Measurements from ENCODE around the gene RCBTB1. TPM values are rescaled to one million over a fixed set of nuclear protein-coding genes. Genes with fewer than 3 reads are reported as not detected.

The RCBTB1 gene
- total and polyA plus RNA-seq, 5 experiments from 2014 or later: 6.7 to 27.0 (median 8.4) TPM

- no peak for ATAC-seq
- peaks cover 0 to 44% (median 8%) of the 10 kb centered on the region in 4 donors for H3K4me1 Mint-ChIP-seq
- DNase-seq: no peak
- POLR2A ChIA-PET: interaction anchor here (0.6 to 1.5 kb wide), 4 partner anchors 11 to 85 kb away, joined by 3 to 7 read pairs (median 4); partner anchors contain the start of genes CAB39L and SETDB2
- no peaks in the 10 kb centered on the region for H3K9me3 Mint-ChIP-seq
- no peak overlapping the region for H3K4me3 Mint-ChIP-seq
- H3K27me3 Mint-ChIP-seq: no peaks in the 10 kb centered on the region
- H3K36me3 Mint-ChIP-seq: peaks cover 4 to 61% (median 19%) of the 10 kb centered on the region in 3 donors
- peak overlapping the region in 7 of 10 donors; percentile 13 to 73 (median 49) for H3K27ac Mint-ChIP-seq
These were observed 57.2 kb downstream of the RCBTB1 start for GRCh38 chr13:49528161-49528560.

GRCh38 chr13:49527123-49527522, 58.2 kb downstream of the RCBTB1 start:
- Mint-ChIP-seq H3K4me1 (peaks cover 0 to 36% (median 7%) of the 10 kb centered on the region in 4 donors), H3K27me3 (no peaks in the 10 kb centered on the region), H3K27ac (peak overlapping the region in 7 of 10 donors; percentile 43 to 79 (median 63)), H3K9me3 (no peaks in the 10 kb centered on the region), H3K36me3 (peaks cover 4 to 65% (median 23%) of the 10 kb centered on the region in 3 donors), H3K4me3 (no peak overlapping the region)
- POLR2A ChIA-PET: no interaction called here
- no peak for DNase-seq
- no peak for ATAC-seq

- no peak overlapping the region for H3K4me3 Mint-ChIP-seq
- H3K27me3 Mint-ChIP-seq: no peaks in the 10 kb centered on the region
- POLR2A ChIA-PET: interaction anchor here (0.9 kb wide), 1 partner anchor 29 kb away, joined by 4 read pairs; the partner anchor contains the start of gene PHF11
- peaks cover 4 to 81% (median 23%) of the 10 kb centered on the region in 3 donors for H3K36me3 Mint-ChIP-seq
- H3K9me3 Mint-ChIP-seq: no peaks in the 10 kb centered on the region
- H3K27ac Mint-ChIP-seq: peak overlapping the region in 3 of 10 donors; percentile 26 to 33 (median 27)
- ATAC-seq (no peak), DNase-seq (no peak)
- peaks cover 0 to 18% (median 3%) of the 10 kb centered on the region in 4 donors for H3K4me1 Mint-ChIP-seq
These were observed 60.4 kb downstream of the RCBTB1 start for GRCh38 chr13:49524740-49525501.

GRCh38 chr13:49521224-49521623, 64.1 kb downstream of the RCBTB1 start:
- Mint-ChIP-seq H3K36me3 (peaks cover 8 to 81% (median 15%) of the 10 kb centered on the region in 3 donors), H3K4me1 (peaks cover 0 to 6% (median 5%) of the 10 kb centered on the region in 4 donors), H3K4me3 (no peak overlapping the region), H3K9me3 (no peaks in the 10 kb centered on the region), H3K27me3 (no peaks in the 10 kb centered on the region), H3K27ac (peak overlapping the region in 5 of 10 donors; percentile 24 to 58 (median 31))
- ATAC-seq: no peak
- no peak for DNase-seq
- POLR2A ChIA-PET: no interaction called here

GRCh38 chr13:49517461-49517860, 67.9 kb downstream of the RCBTB1 start:
- peak in 1 of 2 donors; percentile 33 for ATAC-seq
- Mint-ChIP-seq H3K27ac (peak overlapping the region in 4 of 10 donors; percentile 18 to 63 (median 32)), H3K4me1 (peaks cover 8 to 14% (median 10%) of the 10 kb centered on the region in 4 donors), H3K27me3 (no peaks in the 10 kb centered on the region), H3K9me3 (no peaks in the 10 kb centered on the region), H3K4me3 (no peak overlapping the region), H3K36me3 (peaks cover 6 to 88% (median 17%) of the 10 kb centered on the region in 3 donors)
- no peak for DNase-seq
- POLR2A ChIA-PET: no interaction called here

GRCh38 chr13:49516467-49516866, 68.9 kb downstream of the RCBTB1 start:
- H3K4me3 Mint-ChIP-seq: no peak overlapping the region
- H3K27ac Mint-ChIP-seq: peak overlapping the region in 2 of 10 donors; percentile 6 to 42
- no peaks in the 10 kb centered on the region for H3K9me3 Mint-ChIP-seq
- ATAC-seq (no peak), DNase-seq (no peak)
- peaks cover 8 to 19% (median 14%) of the 10 kb centered on the region in 4 donors for H3K4me1 Mint-ChIP-seq
- H3K27me3 Mint-ChIP-seq: no peaks in the 10 kb centered on the region
- H3K36me3 Mint-ChIP-seq: peaks cover 6 to 88% (median 15%) of the 10 kb centered on the region in 3 donors
- POLR2A ChIA-PET: no interaction called here

DNA sequence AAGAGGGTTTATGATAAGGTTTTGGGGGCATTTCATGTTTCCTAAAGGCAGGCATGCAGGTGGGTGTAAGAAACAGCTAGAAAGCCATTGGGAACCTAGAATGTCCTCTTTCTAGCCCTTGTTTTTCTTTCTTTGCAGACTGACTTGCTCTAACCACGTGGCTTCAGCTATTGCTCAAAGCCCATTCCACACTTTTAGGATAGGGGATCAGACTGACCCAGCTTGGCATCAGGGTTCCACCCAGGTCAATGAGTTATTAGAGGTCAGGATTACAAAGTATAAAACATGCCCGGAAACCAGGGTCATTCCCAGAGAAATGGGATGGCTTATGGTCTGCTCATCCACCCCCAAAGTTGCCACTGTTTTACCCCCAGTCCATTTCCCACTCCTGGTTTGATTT, 72.8 kb downstream of the RCBTB1 start:
- POLR2A ChIA-PET: interaction anchor here (0.8 kb wide), 2 partner anchors 24 to 37 kb away, joined by 3 read pairs; no protein-coding TSS in a partner anchor
- H3K27me3 Mint-ChIP-seq: no peaks in the 10 kb centered on the region

GRCh38 chr13:49503951-49504350, 81.4 kb downstream of the RCBTB1 start:
- Mint-ChIP-seq H3K4me3 (no peak overlapping the region), H3K4me1 (peaks cover 15 to 52% (median 46%) of the 10 kb centered on the region in 4 donors), H3K27me3 (no peaks in the 10 kb centered on the region), H3K36me3 (peaks cover 9 to 59% (median 17%) of the 10 kb centered on the region in 3 donors), H3K9me3 (peaks cover 0 to 3% (median 0%) of the 10 kb centered on the region in 9 donors), H3K27ac (peak overlapping the region in 2 of 10 donors; percentile 7 to 32)
- POLR2A ChIA-PET: no interaction called here
- DNase-seq (no peak), ATAC-seq (no peak)

More for the DNA sequence above, 72.8 kb downstream of the RCBTB1 start:
- Mint-ChIP-seq H3K4me1 (peaks cover 11 to 35% (median 24%) of the 10 kb centered on the region in 4 donors), H3K36me3 (peaks cover 0 to 85% (median 17%) of the 10 kb centered on the region in 3 donors), H3K9me3 (no peaks in the 10 kb centered on the region), H3K27ac (peak overlapping the region in 7 of 10 donors; percentile 15 to 61 (median 25)), H3K4me3 (no peak overlapping the region)
- DNase-seq (no peak), ATAC-seq (no peak)

DNA sequence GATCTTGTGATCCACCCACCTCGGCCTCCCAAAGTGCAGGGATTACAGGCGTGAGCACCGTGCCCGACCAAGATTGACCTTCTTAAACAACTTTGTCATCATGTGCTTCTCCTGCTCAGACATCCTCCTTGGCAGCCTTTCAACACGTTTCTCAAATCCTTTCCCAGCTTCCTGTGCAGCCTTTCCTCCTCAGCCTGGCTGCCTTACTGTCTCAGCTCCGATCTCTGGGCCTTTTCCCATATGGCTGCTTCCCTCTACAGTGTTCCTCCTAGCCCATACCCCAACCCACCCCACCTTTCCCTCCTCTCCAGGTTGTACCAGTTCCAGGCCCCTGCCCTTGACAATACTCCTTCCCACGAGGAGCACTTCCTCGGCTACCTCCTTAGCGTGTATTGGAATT, 82.4 kb downstream of the RCBTB1 start:
- Mint-ChIP-seq H3K4me3 (peak overlapping the region in 1 of 10 donors; percentile 8), H3K9me3 (peaks cover 0 to 3% (median 0%) of the 10 kb centered on the region in 9 donors), H3K27ac (peak overlapping the region in 8 of 10 donors; percentile 2 to 77 (median 46)), H3K4me1 (peaks cover 18 to 60% (median 56%) of the 10 kb centered on the region in 4 donors), H3K36me3 (peaks cover 9 to 54% (median 17%) of the 10 kb centered on the region in 3 donors), H3K27me3 (no peaks in the 10 kb centered on the region)
- DNase-seq (no peak), ATAC-seq (no peak)
- POLR2A ChIA-PET: no interaction called here

- ATAC-seq (no peak), DNase-seq (no peak)
- POLR2A ChIA-PET: interaction anchor here (0.6 to 2.3 kb wide), 2 partner anchors 56 to 63 kb away, joined by 3 to 6 read pairs; partner anchors contain the start of genes CAB39L and SETDB2
- Mint-ChIP-seq H3K27me3 (no peaks in the 10 kb centered on the region), H3K4me1 (peaks cover 25 to 60% (median 59%) of the 10 kb centered on the region in 4 donors), H3K27ac (peak overlapping the region; percentile 21 to 98 (median 72)), H3K4me3 (peak overlapping the region in 2 of 10 donors; percentile 11 to 18), H3K36me3 (peaks cover 4 to 35% (median 7%) of the 10 kb centered on the region in 3 donors), H3K9me3 (no peaks in the 10 kb centered on the region)
These were observed 85.3 kb downstream of the RCBTB1 start for GRCh38 chr13:49499889-49500660.

DNA sequence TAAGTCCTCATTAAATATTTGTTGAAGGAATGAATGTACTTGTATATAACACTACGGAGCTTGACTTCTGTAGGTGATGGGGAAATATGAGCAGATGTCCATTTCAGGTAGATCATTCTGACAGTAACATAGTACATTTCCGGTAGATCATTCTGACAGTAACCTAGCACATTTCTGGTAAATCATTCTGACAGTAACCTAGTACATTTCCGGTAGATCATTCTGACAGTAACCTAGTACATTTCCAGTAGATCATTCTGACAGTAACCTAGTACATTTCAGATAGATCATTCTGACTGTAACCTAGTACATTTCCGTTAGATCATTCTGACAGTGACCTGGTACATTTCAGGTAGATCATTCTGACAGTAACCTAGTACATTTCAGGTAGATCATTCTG, 87.2 kb downstream of the RCBTB1 start:
- POLR2A ChIA-PET: interaction anchor here (3.6 kb wide), 1 partner anchor 54 kb away, joined by 82 read pairs; the partner anchor contains the start of genes CAB39L and SETDB2
- H3K36me3 Mint-ChIP-seq: peaks cover 2 to 26% (median 3%) of the 10 kb centered on the region in 3 donors
- peaks cover 23 to 63% (median 53%) of the 10 kb centered on the region in 4 donors for H3K4me1 Mint-ChIP-seq
- H3K27me3 Mint-ChIP-seq: no peaks in the 10 kb centered on the region
- H3K27ac Mint-ChIP-seq: peak overlapping the region; percentile 68 to 99 (median 94)
- H3K9me3 Mint-ChIP-seq: no peaks in the 10 kb centered on the region
- no peak for DNase-seq
- H3K4me3 Mint-ChIP-seq: peak overlapping the region in 3 of 10 donors; percentile 89 to 94 (median 91)
- ATAC-seq: no peak

GRCh38 chr13:49497272-49497671, 88.1 kb downstream of the RCBTB1 start:
- Mint-ChIP-seq H3K27ac (peak overlapping the region; percentile 90 to 99 (median 96)), H3K36me3 (peaks cover 0 to 18% (median 2%) of the 10 kb centered on the region in 3 donors), H3K4me3 (peak overlapping the region; percentile 81 to 94 (median 92)), H3K9me3 (no peaks in the 10 kb centered on the region), H3K4me1 (peaks cover 22 to 57% (median 46%) of the 10 kb centered on the region in 4 donors), H3K27me3 (no peaks in the 10 kb centered on the region)
- DNase-seq (no peak), ATAC-seq (no peak)
- POLR2A ChIA-PET: interaction anchor here (1.4 to 3.6 kb wide), 3 partner anchors 53 to 125 kb away, joined by 3 to 82 read pairs (median 13); partner anchors contain the start of genes CAB39L, RCBTB1 and SETDB2
